Measurements from ENCODE around the gene SLC9C1. TPM values are rescaled to one million over a fixed set of nuclear protein-coding genes. Genes with fewer than 3 reads are reported as not detected.

Gene SLC9C1
- total RNA-seq, 2 donors from 2014 or later = not detected

DNA sequence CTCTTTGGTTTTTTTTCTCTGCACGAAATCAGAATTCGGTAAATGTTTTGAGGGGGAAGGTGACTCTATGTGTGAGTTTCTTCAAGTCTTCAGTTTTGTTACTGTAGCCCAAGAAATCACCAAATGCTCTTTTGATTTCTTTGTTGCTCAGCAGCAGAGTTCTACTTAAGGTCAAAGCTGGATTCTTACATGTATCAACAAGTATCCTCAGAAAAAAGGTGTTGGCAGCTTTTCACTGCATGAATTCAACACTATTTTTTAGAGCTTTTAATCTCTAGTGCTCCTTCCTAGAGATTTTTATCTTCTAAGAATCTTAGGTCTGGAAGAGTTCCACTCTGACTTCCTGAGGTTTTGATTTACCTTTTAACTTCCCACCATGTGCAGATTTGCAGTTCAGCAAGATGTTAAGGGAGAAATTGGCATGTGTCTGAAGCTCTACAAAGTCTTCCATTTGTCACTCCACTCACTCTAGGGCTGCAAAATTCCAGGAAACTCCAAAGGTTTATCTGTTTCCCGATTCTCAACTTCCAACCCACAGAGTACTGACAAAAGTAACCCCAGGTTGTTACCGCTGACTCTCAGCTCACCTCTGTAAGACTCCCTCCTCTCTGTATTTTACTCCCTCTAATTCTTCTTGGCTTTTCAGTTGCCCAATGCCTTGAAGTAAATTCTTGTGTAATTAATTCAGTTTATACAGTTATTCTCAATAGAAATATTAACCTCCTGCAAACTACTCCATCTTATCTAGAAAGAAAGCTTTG, 25.7 kb upstream of the SLC9C1 start:
- Mint-ChIP-seq H3K9me3 (peaks cover 0 to 5% of the 10 kb centered on the region in 2 donors), H3K36me3 (peaks cover 0 to 6% of the 10 kb centered on the region in 2 donors), H3K27ac (no peak overlapping the region)
- DNase-seq (ENCODE audit: low spot score in 2 of 2) (no peak), ATAC-seq (no peak)

DNA sequence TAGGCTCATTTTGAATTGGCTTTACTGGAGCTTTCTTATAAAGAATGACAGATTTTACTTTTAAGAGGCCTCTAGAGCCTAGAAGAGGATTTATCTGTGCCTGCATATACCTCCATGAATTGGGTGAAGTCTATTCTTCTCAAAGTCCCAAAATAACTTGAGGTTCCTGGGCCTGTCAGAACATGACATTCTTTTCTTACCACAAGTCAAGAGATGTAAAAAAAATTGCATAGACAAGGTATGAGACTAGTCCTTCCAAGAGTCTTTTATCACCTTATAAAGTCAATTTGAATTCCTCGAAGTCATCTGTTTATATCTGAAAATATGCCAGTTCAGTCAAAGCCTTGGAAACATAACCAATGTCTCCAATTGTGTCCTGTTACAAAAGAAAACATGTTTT, 21.8 kb upstream of the SLC9C1 start:
- peaks cover 0 to 15% of the 10 kb centered on the region in 2 donors for H3K9me3 Mint-ChIP-seq
- peaks cover 0 to 6% of the 10 kb centered on the region in 2 donors for H3K36me3 Mint-ChIP-seq
- no peak for DNase-seq (ENCODE audit: low spot score in 2 of 2)
- no peak overlapping the region for H3K27ac Mint-ChIP-seq
- no peak for ATAC-seq

DNA sequence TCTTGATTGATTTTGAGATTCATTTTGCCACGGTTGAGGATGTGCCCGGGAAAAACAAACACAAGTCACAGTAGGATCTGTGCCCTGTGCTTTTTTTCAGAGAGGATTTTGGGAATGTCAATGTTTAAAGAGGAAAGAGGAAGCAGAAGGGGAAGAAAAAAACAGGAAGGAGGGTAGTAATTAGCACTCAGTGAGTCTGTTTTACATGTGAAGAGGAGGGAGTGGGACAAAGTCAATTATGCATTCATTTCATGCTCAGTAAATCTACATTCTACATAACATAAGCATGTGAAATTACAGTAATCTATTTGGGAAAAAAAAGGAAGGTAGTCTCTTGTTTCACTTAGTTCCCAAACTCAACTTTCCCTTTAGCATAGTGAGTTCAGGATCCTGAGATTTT, 20.6 kb upstream of the SLC9C1 start:
- peaks cover 0 to 15% of the 10 kb centered on the region in 2 donors for H3K9me3 Mint-ChIP-seq
- no peak overlapping the region for H3K27ac Mint-ChIP-seq
- DNase-seq (ENCODE audit: low spot score in 2 of 2) = no peak
- ATAC-seq = no peak
- peaks cover 0 to 6% of the 10 kb centered on the region in 2 donors for H3K36me3 Mint-ChIP-seq

DNA sequence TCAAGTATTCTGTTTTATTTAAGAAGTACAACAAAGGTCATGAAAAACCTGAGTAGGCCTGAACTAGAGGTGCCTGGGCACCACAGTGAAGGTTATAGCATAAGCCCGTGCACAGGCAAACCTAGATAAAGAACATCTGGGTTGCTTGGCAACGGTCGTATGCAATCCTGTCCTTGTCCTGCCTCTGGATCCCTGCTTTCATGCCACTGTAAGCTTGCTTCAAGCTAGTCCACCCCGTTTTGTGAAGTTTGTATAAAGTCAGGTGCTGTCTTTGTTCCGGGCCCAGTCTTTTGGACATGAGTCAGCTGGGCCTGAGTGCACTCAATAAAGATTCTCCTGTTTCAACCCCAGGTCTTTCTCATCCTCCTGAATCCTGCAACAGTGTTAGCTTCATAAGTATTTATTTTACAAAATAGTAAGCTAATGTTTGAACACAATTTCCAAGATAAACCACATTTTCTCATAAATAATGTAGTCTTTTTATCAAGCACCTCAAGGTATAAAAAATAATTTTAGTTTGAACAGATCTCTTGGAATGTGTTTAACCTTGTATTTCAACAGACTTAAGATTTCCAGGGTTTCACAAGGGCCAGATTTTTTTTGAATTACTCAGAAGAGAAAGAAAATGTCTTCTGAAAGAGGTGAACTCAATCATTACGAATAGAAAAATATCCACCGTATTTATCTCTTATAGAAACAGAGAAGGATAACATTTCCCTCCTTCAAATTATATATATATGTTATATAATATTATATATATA, 14.3 kb upstream of the SLC9C1 start:
- Mint-ChIP-seq H3K27ac (no peak overlapping the region), H3K36me3 (no peaks in the 10 kb centered on the region), H3K9me3 (no peaks in the 10 kb centered on the region)
- DNase-seq (ENCODE audit: low spot score in 2 of 2) = no peak
- ATAC-seq = no peak

DNA sequence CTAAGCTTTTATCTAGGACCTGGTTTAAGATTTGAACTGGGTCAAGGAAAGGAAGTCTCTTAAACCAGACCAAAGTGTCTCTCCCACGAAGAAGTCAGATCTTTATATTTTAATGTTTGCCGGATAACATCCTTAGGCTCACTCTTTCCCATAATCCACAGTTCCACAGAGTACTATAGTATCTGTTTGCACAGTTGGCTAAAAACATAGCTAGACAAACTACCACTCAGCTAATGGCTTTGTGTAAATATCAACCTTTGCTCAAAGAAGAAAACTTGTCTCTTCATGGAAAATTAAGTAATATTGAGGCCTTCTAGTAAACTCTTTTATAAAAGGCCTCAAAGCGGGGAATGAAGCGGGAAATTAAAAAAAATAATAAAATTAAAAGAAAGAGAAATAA, 13.5 kb upstream of the SLC9C1 start:
- Mint-ChIP-seq H3K36me3 (no peaks in the 10 kb centered on the region), H3K27ac (no peak overlapping the region), H3K9me3 (no peaks in the 10 kb centered on the region)
- no peak for ATAC-seq
- DNase-seq (ENCODE audit: low spot score in 2 of 2) = no peak

DNA sequence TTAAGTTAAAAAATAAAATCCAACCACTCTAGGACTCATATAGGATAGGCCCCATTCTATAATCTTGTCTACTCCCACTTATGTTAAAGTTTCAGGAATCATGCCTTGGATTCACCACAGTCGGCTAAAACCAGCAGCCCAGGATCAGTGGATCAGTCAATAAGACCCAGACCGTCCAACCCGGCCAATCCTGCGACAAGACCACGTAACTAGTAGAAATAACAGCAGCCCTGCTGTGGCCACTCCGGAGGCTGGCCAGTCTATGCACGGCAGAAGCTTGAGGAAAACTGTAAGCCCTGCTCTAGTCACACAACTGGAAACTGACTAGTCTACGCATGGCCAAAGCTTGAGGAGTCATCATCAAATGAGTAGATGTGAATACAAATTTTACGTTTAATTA, 12.8 kb upstream of the SLC9C1 start:
- DNase-seq (ENCODE audit: low spot score in 2 of 2) (no peak), ATAC-seq (no peak)
- H3K36me3 Mint-ChIP-seq = no peaks in the 10 kb centered on the region
- H3K27ac Mint-ChIP-seq = no peak overlapping the region
- H3K9me3 Mint-ChIP-seq = no peaks in the 10 kb centered on the region

DNA sequence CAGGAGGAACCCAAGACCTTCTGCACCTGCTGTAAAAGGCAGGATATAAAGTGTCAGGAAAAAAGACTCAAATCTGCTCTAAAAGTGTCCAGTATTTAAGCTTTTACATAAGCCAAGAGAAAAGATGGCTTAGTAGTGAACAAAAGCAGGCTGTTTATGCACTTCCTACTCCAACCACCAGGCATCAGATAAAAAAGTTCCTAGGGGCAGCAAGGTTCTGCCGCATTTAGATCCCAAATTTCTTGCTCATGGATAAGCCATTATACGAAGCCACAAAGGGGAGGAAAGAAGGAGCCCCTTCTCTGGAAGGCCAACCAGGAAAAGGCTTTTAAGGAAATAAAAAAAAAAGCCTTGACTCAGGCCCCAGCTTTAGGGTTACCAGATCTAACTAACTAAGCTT, 10.6 kb upstream of the SLC9C1 start:
- DNase-seq (ENCODE audit: low spot score in 2 of 2) (no peak), ATAC-seq (no peak)
- Mint-ChIP-seq H3K27ac (no peak overlapping the region), H3K9me3 (no peaks in the 10 kb centered on the region), H3K36me3 (no peaks in the 10 kb centered on the region)

DNA sequence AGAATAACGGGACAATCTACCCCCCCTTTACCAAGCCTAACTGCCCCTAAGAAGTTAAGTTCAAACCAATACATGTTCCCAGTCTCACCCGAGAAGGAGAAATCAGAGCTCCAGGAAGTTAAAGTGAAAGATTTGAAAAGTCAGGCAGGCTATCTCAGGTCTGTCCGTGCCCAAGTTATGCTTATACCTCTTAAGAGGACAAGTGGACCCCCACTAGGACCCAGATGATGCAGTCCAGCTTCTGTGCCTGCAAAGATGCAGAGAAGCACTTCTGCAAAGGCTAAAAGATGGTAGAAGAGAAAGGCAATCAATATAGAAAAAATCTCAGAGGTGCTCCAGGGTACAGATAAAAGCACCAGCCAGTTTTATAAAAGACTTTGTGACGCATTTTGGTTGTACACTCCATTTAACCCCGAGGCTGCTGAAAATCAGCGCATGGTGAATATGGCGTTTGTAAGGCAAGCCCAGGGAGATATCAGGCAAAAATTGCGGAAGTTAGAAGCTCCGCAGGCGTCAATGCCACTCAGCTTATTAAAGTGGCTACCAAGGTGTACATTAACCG, 9.8 kb upstream of the SLC9C1 start:
- Mint-ChIP-seq H3K27ac (no peak overlapping the region), H3K36me3 (no peaks in the 10 kb centered on the region), H3K9me3 (no peaks in the 10 kb centered on the region)
- DNase-seq (ENCODE audit: low spot score in 2 of 2) (no peak), ATAC-seq (peak; percentile 50 to 66)

DNA sequence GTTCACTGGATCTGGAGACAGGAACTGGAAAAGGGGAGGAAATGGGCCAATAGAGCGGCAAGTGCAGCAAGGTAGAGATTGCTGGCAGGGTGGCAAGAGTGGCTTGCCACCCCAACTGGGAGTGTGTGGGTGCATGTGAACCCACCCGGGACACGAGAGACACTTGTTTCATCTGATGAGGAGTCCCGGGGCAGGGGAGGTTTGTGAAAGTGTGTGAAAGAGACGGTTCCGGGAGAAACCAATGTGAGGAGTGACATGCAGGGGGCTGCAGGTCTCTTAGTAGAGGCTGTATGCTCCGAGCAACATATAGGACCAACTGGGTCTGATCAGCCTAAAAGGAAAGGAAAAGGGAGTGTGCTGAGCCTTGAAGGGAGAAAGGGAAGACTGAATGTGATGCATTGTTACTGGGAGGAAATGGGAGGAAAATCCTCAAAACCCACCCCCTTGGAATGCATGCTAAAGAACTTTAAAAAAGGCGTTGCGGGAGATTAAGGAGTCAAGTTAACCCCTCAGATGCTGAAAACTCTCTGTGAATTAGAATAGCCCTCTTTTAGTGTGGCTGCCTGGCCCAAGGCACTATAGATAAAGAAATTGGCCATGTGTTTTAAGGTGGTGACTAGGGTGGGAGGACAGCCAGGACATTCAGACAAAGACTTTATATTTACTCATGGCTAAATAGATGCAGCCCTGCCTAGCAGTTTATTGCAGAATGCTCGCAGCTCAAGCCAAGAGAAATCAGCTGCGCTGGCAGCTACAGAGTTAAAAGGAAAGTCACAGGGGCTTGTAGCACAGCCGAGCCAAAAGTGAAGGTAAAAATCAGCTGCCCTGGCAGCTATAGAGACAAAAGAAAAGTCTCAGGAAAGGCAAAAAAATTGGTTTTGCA, 9.1 kb upstream of the SLC9C1 start:
- Mint-ChIP-seq H3K27ac (no peak overlapping the region), H3K9me3 (no peaks in the 10 kb centered on the region), H3K36me3 (no peaks in the 10 kb centered on the region)
- peak; percentile 57 to 63 for ATAC-seq
- DNase-seq (ENCODE audit: low spot score in 2 of 2) = peak in 1 of 2 donors; percentile 25

DNA sequence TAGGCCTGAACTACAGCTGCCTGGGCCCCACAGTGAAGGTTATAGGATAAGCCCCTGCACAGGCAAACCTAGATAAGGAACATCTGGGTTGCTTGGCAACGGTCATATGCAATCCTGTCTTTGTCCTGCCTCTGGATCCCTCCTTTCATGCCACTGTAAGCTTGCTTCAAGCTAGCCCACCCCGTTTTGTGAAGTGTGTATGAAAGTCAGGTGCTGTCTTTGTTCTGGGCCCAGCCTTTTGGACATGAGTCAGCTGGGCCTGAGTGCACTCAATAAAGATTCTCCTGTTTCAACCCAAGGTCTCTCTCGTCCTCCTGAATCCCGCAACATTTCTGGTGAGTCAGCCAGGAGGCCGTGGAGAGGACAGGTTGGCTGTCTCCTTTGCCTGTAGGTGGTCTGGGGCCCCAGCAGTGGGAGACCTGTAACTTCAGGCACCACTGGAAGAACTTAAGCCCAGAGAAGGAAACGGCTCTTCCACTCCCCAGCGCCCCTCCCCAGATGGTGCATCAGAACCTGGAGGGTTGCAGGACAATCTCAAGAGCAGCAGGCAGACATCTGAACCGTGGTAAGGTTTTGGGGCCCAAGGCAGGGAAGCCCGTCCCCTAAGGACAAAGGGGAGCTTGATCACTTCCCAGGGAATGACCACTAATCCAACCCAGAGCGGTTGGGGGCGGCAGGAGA, 8.3 kb upstream of the SLC9C1 start:
- Mint-ChIP-seq H3K9me3 (no peaks in the 10 kb centered on the region), H3K27ac (no peak overlapping the region), H3K36me3 (no peaks in the 10 kb centered on the region)
- ATAC-seq (no peak), DNase-seq (ENCODE audit: low spot score in 2 of 2) (no peak)

DNA sequence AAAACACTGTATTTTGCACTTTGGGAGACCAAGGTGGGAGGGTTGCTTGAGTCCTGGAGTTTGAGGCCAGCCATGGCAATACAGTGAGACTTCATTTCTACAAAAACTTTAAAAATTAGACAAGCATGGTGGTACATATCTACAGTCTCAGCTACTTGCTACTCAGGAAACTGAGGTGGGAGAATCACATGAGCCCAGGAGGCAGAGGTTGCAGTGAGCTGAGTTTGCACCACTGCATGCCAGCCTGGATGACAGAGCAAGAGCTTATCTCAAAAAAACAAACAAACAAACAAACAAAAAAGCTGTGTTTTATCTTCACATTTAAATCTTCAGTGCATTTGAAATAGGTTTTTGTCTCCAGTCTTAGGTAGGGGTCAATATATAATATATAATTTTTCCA, 4.8 kb upstream of the SLC9C1 start:
- DNase-seq (ENCODE audit: low spot score in 2 of 2) (no peak), ATAC-seq (no peak)
- Mint-ChIP-seq H3K27ac (no peak overlapping the region), H3K9me3 (no peaks in the 10 kb centered on the region), H3K36me3 (no peaks in the 10 kb centered on the region)

DNA sequence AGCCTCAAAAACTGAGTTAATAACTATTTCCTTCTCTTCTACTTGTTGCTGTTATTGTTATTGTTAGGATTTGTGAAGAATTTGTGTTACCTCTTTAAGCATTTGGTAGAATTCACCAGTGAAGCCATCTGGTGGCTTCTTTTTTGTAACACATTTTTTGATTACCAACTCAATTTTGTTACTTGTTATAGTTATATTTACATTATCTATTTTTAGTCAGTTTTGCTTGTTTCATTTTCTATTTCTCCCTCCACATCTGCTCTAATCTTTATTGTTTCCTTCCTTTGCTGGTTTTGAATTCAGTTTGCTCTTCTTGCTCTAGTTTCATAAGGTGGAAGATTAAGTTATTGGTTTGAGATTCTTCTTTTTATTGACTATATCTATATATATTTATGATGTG, 3.7 kb upstream of the SLC9C1 start:
- peak overlapping the region in 1 of 2 donors; percentile 55 for H3K27ac Mint-ChIP-seq
- ATAC-seq = no peak
- DNase-seq (ENCODE audit: low spot score in 2 of 2) = no peak
- no peaks in the 10 kb centered on the region for H3K9me3 Mint-ChIP-seq
- no peaks in the 10 kb centered on the region for H3K36me3 Mint-ChIP-seq

DNA sequence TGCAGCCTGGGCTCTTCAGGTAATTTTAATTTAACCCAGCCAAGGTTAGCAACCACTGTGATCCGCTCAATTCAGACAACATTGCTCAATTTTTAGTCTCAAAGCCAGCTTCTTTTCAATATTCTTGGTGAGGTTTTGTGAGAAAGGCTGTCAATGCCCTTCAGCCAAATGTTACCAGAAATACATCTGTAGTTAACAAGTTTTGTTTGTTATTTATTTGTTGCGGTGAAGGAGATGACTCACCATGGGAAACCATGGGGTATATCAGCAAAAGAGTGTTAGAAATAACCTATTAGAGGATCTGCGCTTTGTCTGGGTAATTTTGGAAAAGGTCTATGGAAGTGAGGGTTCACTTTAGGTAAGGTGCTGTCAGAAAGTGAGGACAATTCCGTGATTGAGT, 5.0 kb downstream of the SLC9C1 start:
- DNase-seq (ENCODE audit: low spot score in 2 of 2) (no peak), ATAC-seq (no peak)
- H3K9me3 Mint-ChIP-seq = no peaks in the 10 kb centered on the region
- no peak overlapping the region for H3K27ac Mint-ChIP-seq
- H3K36me3 Mint-ChIP-seq = no peaks in the 10 kb centered on the region

DNA sequence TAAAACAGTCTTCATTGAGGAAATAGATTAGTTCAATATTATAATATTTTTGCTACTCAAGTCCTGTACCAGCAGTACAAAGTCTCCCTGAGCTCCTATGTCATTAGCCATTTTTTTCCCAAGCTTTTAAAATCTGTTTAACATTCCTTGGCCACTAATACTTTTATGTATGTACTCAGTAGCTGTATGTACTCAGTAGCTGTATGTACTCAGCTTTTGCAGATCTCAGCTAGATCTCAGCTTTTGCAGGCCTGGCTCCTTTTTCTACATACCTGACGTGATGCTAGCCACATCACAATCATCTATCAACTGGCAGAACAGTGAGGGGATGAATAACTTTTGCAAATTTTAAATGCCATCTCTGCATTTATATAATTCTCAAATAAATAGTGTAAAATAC, 13.8 kb downstream of the SLC9C1 start:
- DNase-seq (ENCODE audit: low spot score in 2 of 2) = no peak
- H3K9me3 Mint-ChIP-seq = no peaks in the 10 kb centered on the region
- no peak overlapping the region for H3K27ac Mint-ChIP-seq
- H3K36me3 Mint-ChIP-seq = no peaks in the 10 kb centered on the region
- ATAC-seq = no peak

DNA sequence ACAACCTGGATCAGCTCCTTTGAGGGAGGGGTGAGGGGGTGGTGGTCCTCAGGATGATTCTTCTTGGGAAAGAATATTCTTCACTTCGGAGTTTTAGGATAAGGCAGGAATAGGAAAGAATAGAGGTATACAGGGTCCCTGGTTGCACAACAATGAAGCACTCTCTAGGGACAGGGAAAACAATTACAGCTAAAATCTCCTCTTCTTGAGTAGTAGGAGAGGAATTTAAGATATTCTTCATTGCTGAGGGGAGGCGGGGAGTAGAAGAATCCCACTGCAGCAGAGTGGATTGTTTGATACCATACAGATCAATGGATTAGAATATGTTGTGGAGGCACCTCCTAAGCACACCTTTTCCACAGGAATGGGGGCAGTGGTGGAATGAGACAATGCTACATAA, 20.5 kb downstream of the SLC9C1 start:
- no peaks in the 10 kb centered on the region for H3K36me3 Mint-ChIP-seq
- no peak for ATAC-seq
- no peaks in the 10 kb centered on the region for H3K9me3 Mint-ChIP-seq
- peak overlapping the region in 1 of 2 donors; percentile 30 for H3K27ac Mint-ChIP-seq
- no peak for DNase-seq (ENCODE audit: low spot score in 2 of 2)

DNA sequence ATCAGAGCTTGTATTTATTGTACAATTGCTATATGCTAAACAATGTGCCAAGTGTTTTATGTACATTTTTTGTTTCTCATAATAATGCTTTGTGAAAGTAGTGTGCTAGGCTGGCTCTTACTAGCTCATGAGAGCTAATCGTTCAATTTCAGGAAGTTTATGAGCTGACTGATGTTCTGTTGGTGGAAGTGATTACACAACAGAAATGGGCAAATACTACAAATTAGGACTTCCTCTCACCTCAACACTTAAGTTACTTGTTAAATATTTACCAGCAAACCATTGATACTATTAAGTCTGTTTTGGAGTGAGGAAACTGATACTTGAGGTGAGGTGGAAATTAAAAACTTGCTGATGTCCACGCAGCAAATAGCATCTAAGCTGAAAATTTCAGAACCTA, 32.3 kb downstream of the SLC9C1 start:
- ATAC-seq (no peak), DNase-seq (ENCODE audit: low spot score in 2 of 2) (no peak)
- Mint-ChIP-seq H3K9me3 (peaks cover 0 to 9% of the 10 kb centered on the region in 2 donors), H3K27ac (no peak overlapping the region), H3K36me3 (no peaks in the 10 kb centered on the region)
